Measurements from ENCODE around the gene CFAP157. TPM values are rescaled to one million over a fixed set of nuclear protein-coding genes. Genes with fewer than 3 reads are reported as not detected.

Gene CFAP157
- total and polyA plus RNA-seq, 7 experiments from 2014 or later = 0.11 to 0.38 (median 0.22) TPM; not detected in 2

GRCh38 chr9:127667127-127667844 lies 39.5 kb upstream of the CFAP157 start:
- no peak for ATAC-seq
- no peaks in the 10 kb centered on the region for H3K36me3 ChIP-seq (ENCODE audit: control insufficient read depth in 2 of 3, insufficient read depth in 3 of 3, low read length in 3 of 3)
- ChIA-PET POLR2A (interaction anchor here (0.5 kb wide), 1 partner anchor 57 kb away, joined by 3 read pairs; no protein-coding TSS in a partner anchor), CTCF (interaction anchor here (0.6 to 0.7 kb wide), 2 partner anchors 21 to 74 kb away, joined by 3 read pairs; no protein-coding TSS in a partner anchor)
- Mint-ChIP-seq H3K4me3 (no peak overlapping the region), H3K9me3 (no peaks in the 10 kb centered on the region), H3K4me1 (no peaks in the 10 kb centered on the region), H3K27ac (no peak overlapping the region), H3K36me3 (peaks cover 0 to 15% (median 8%) of the 10 kb centered on the region in 5 donors), H3K27me3 (peaks cover 0 to 2% (median 0%) of the 10 kb centered on the region in 5 donors)
- H3K4me1 ChIP-seq (ENCODE audit: control insufficient read depth in 2 of 2, insufficient read depth in 2 of 2, low read length in 2 of 2) = no peaks in the 10 kb centered on the region
- no peak overlapping the region for H3K27ac ChIP-seq (ENCODE audit: low read depth, low read length)
- no peaks in the 10 kb centered on the region for H3K27me3 ChIP-seq (ENCODE audit: control insufficient read depth in 2 of 2, insufficient read depth in 2 of 2, low read length in 2 of 2)
- intact Hi-C loops (cut with micrococcal nuclease) = no loop called here
- H3K9me3 ChIP-seq (ENCODE audit: control insufficient read depth in 2 of 3, low read length in 3 of 3) = no peaks in the 10 kb centered on the region
- no peak for DNase-seq
- no peak overlapping the region for H3K4me3 ChIP-seq (ENCODE audit: low read length)

- ATAC-seq = no peak
- H3K9me3 Mint-ChIP-seq = no peaks in the 10 kb centered on the region
- Histone ChIP-seq H3K27ac (ENCODE audit: low read depth, low read length) (no peak overlapping the region), H3K9me3 (ENCODE audit: control insufficient read depth in 2 of 3, low read length in 3 of 3) (no peaks in the 10 kb centered on the region), H3K36me3 (ENCODE audit: control insufficient read depth in 2 of 3, insufficient read depth in 3 of 3, low read length in 3 of 3) (peaks cover 0 to 1% (median 0%) of the 10 kb centered on the region in 3 experiments), H3K4me3 (ENCODE audit: low read length) (no peak overlapping the region), H3K4me1 (ENCODE audit: control insufficient read depth in 2 of 2, insufficient read depth in 2 of 2, low read length in 2 of 2) (no peaks in the 10 kb centered on the region), H3K27me3 (ENCODE audit: control insufficient read depth in 2 of 2, insufficient read depth in 2 of 2, low read length in 2 of 2) (no peaks in the 10 kb centered on the region)
- H3K27me3 Mint-ChIP-seq = peaks cover 0 to 2% (median 0%) of the 10 kb centered on the region in 5 donors
- intact Hi-C loops (cut with micrococcal nuclease) = no loop called here
- no peak for DNase-seq
- H3K4me1 Mint-ChIP-seq = no peaks in the 10 kb centered on the region
- no peak overlapping the region for H3K27ac Mint-ChIP-seq
- ChIA-PET POLR2A (no interaction called here), CTCF (interaction anchor here (0.7 kb wide), 1 partner anchor 74 kb away, joined by 3 read pairs; no protein-coding TSS in a partner anchor)
- H3K36me3 Mint-ChIP-seq = peaks cover 0 to 15% (median 4%) of the 10 kb centered on the region in 5 donors
- H3K4me3 Mint-ChIP-seq = no peak overlapping the region
Measured at GRCh38 chr9:127667906-127668305, 38.9 kb upstream of the CFAP157 start.

GRCh38 chr9:127673234-127673633 lies 33.6 kb upstream of the CFAP157 start:
- no peak overlapping the region for H3K27ac Mint-ChIP-seq
- intact Hi-C loops (cut with micrococcal nuclease) = no loop called here
- H3K27me3 ChIP-seq (ENCODE audit: control insufficient read depth in 2 of 2, insufficient read depth in 2 of 2, low read length in 2 of 2) = no peaks in the 10 kb centered on the region

GRCh38 chr9:127676638-127677037 lies 30.1 kb upstream of the CFAP157 start:
- ATAC-seq (no peak), DNase-seq (no peak)
- CTCF ChIA-PET = interaction anchor here (1.6 kb wide), 1 partner anchor 57 kb away, joined by 4 read pairs; no protein-coding TSS in a partner anchor
- H3K4me3 Mint-ChIP-seq = no peak overlapping the region
- H3K36me3 ChIP-seq (ENCODE audit: control insufficient read depth in 2 of 3, insufficient read depth in 3 of 3, low read length in 3 of 3) = peaks cover 0 to 3% (median 0%) of the 10 kb centered on the region in 3 experiments
- H3K9me3 Mint-ChIP-seq = no peaks in the 10 kb centered on the region
- no peaks in the 10 kb centered on the region for H3K9me3 ChIP-seq (ENCODE audit: control insufficient read depth in 2 of 3, low read length in 3 of 3)
- peaks cover 0 to 27% (median 3%) of the 10 kb centered on the region in 5 donors for H3K36me3 Mint-ChIP-seq
- H3K4me1 ChIP-seq (ENCODE audit: control insufficient read depth in 2 of 2, insufficient read depth in 2 of 2, low read length in 2 of 2) = no peaks in the 10 kb centered on the region
- H3K27ac Mint-ChIP-seq = no peak overlapping the region
- intact Hi-C loops (cut with micrococcal nuclease) = no loop called here
- no peaks in the 10 kb centered on the region for H3K27me3 ChIP-seq (ENCODE audit: control insufficient read depth in 2 of 2, insufficient read depth in 2 of 2, low read length in 2 of 2)
- H3K4me3 ChIP-seq (ENCODE audit: low read length) = no peak overlapping the region
- H3K4me1 Mint-ChIP-seq = no peaks in the 10 kb centered on the region
- no peaks in the 10 kb centered on the region for H3K27me3 Mint-ChIP-seq
- POLR2A ChIA-PET = no interaction called here
- H3K27ac ChIP-seq (ENCODE audit: low read depth, low read length) = no peak overlapping the region

More at GRCh38 chr9:127673234-127673633, 33.6 kb upstream of the CFAP157 start:
- Mint-ChIP-seq H3K27me3 (no peaks in the 10 kb centered on the region), H3K9me3 (no peaks in the 10 kb centered on the region), H3K36me3 (peaks cover 0 to 18% (median 8%) of the 10 kb centered on the region in 5 donors), H3K4me1 (no peaks in the 10 kb centered on the region), H3K4me3 (no peak overlapping the region)
- DNase-seq (no peak), ATAC-seq (no peak)
- POLR2A ChIA-PET = no interaction called here
- CTCF ChIA-PET = no interaction called here
- peaks cover 0 to 3% (median 0%) of the 10 kb centered on the region in 3 experiments for H3K36me3 ChIP-seq (ENCODE audit: control insufficient read depth in 2 of 3, insufficient read depth in 3 of 3, low read length in 3 of 3)
- H3K27ac ChIP-seq (ENCODE audit: low read depth, low read length) = no peak overlapping the region
- H3K4me3 ChIP-seq (ENCODE audit: low read length) = no peak overlapping the region
- H3K4me1 ChIP-seq (ENCODE audit: control insufficient read depth in 2 of 2, insufficient read depth in 2 of 2, low read length in 2 of 2) = no peaks in the 10 kb centered on the region
- no peaks in the 10 kb centered on the region for H3K9me3 ChIP-seq (ENCODE audit: control insufficient read depth in 2 of 3, low read length in 3 of 3)

GRCh38 chr9:127679506-127679905 lies 27.3 kb upstream of the CFAP157 start:
- intact Hi-C loops (cut with micrococcal nuclease) = no loop called here
- Histone ChIP-seq H3K4me3 (ENCODE audit: low read length) (no peak overlapping the region), H3K36me3 (ENCODE audit: control insufficient read depth in 2 of 3, insufficient read depth in 3 of 3, low read length in 3 of 3) (no peaks in the 10 kb centered on the region), H3K27ac (ENCODE audit: low read depth, low read length) (no peak overlapping the region), H3K9me3 (ENCODE audit: control insufficient read depth in 2 of 3, low read length in 3 of 3) (no peaks in the 10 kb centered on the region), H3K27me3 (ENCODE audit: control insufficient read depth in 2 of 2, insufficient read depth in 2 of 2, low read length in 2 of 2) (no peaks in the 10 kb centered on the region), H3K4me1 (ENCODE audit: control insufficient read depth in 2 of 2, insufficient read depth in 2 of 2, low read length in 2 of 2) (no peaks in the 10 kb centered on the region)
- Mint-ChIP-seq H3K4me3 (no peak overlapping the region), H3K4me1 (no peaks in the 10 kb centered on the region), H3K27ac (no peak overlapping the region), H3K27me3 (no peaks in the 10 kb centered on the region), H3K9me3 (no peaks in the 10 kb centered on the region), H3K36me3 (peaks cover 0 to 18% (median 8%) of the 10 kb centered on the region in 5 donors)
- ATAC-seq = no peak
- CTCF ChIA-PET = no interaction called here
- DNase-seq = no peak
- POLR2A ChIA-PET = no interaction called here

GRCh38 chr9:127680226-127680625 lies 26.6 kb upstream of the CFAP157 start:
- Histone ChIP-seq H3K27me3 (ENCODE audit: control insufficient read depth in 2 of 2, insufficient read depth in 2 of 2, low read length in 2 of 2) (no peaks in the 10 kb centered on the region), H3K9me3 (ENCODE audit: control insufficient read depth in 2 of 3, low read length in 3 of 3) (no peaks in the 10 kb centered on the region), H3K4me3 (ENCODE audit: low read length) (no peak overlapping the region), H3K36me3 (ENCODE audit: control insufficient read depth in 2 of 3, insufficient read depth in 3 of 3, low read length in 3 of 3) (no peaks in the 10 kb centered on the region), H3K4me1 (ENCODE audit: control insufficient read depth in 2 of 2, insufficient read depth in 2 of 2, low read length in 2 of 2) (no peaks in the 10 kb centered on the region), H3K27ac (ENCODE audit: low read depth, low read length) (no peak overlapping the region)
- Mint-ChIP-seq H3K4me3 (no peak overlapping the region), H3K9me3 (no peaks in the 10 kb centered on the region), H3K27ac (no peak overlapping the region), H3K27me3 (no peaks in the 10 kb centered on the region), H3K4me1 (no peaks in the 10 kb centered on the region), H3K36me3 (peaks cover 0 to 22% (median 8%) of the 10 kb centered on the region in 5 donors)
- POLR2A ChIA-PET = no interaction called here
- CTCF ChIA-PET = no interaction called here
- ATAC-seq (no peak), DNase-seq (no peak)
- intact Hi-C loops (cut with micrococcal nuclease) = no loop called here

- CTCF ChIA-PET = no interaction called here
Measured at GRCh38 chr9:127680846-127681245, 25.9 kb upstream of the CFAP157 start.

More at GRCh38 chr9:127680846-127681245, 25.9 kb upstream of the CFAP157 start:
- no peaks in the 10 kb centered on the region for H3K27me3 Mint-ChIP-seq
- no peaks in the 10 kb centered on the region for H3K27me3 ChIP-seq (ENCODE audit: control insufficient read depth in 2 of 2, insufficient read depth in 2 of 2, low read length in 2 of 2)
- H3K9me3 Mint-ChIP-seq = no peaks in the 10 kb centered on the region
- no peaks in the 10 kb centered on the region for H3K4me1 ChIP-seq (ENCODE audit: control insufficient read depth in 2 of 2, insufficient read depth in 2 of 2, low read length in 2 of 2)
- ATAC-seq = no peak
- intact Hi-C loops (cut with micrococcal nuclease) = no loop called here
- no peaks in the 10 kb centered on the region for H3K4me1 Mint-ChIP-seq
- H3K36me3 ChIP-seq (ENCODE audit: control insufficient read depth in 2 of 3, insufficient read depth in 3 of 3, low read length in 3 of 3) = no peaks in the 10 kb centered on the region
- no peak overlapping the region for H3K27ac Mint-ChIP-seq
- H3K4me3 Mint-ChIP-seq = no peak overlapping the region
- H3K9me3 ChIP-seq (ENCODE audit: control insufficient read depth in 2 of 3, low read length in 3 of 3) = no peaks in the 10 kb centered on the region
- H3K27ac ChIP-seq (ENCODE audit: low read depth, low read length) = no peak overlapping the region
- no peak overlapping the region for H3K4me3 ChIP-seq (ENCODE audit: low read length)
- DNase-seq = no peak
- POLR2A ChIA-PET = no interaction called here
- peaks cover 0 to 19% (median 5%) of the 10 kb centered on the region in 5 donors for H3K36me3 Mint-ChIP-seq

Measured in naive thymus-derived CD4-positive, alpha-beta T cell (primary cell).